LoVo (cell line): Measurements from ENCODE around the gene CER1.

ENCODE experiments used
- DNase-seq: peaks from one replicate; pipeline ENCODE4 v3.0.0-alpha.2; 2016; ENCODE audit warnings: low spot score

Gene CER1, protein sequence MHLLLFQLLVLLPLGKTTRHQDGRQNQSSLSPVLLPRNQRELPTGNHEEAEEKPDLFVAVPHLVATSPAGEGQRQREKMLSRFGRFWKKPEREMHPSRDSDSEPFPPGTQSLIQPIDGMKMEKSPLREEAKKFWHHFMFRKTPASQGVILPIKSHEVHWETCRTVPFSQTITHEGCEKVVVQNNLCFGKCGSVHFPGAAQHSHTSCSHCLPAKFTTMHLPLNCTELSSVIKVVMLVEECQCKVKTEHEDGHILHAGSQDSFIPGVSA

GRCh38 chr9:14722391-14723035, at the start of gene CER1:
CER1 (minus strand) TSS chr9:14722733; CDS start chr9:14722672, 61 bp downstream.
- DNase-seq, result no peak

- DNase-seq, result no peak
These were observed 48.1 kb upstream of the CER1 start for GRCh38 chr9:14770592-14770991.

DNA sequence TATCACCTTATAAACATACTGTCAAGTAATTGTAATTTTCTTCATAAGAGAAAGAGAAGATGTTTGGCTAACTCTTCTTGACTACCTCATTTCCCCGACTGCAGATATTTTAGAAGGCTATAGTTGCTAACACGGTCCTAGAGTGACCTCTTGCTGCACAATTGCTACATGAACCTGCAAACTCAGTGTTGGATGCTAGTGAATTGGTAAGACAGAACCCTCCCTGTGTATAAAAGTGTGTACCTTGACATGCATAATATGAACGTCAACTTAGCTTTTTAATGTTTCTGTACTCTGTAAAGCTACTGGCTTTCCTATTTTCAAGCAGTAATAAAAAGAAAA, 46.7 kb upstream of the CER1 start:
- no peak for DNase-seq

GRCh38 chr9:14768405-14769229, 46.1 kb upstream of the CER1 start:
- DNase-seq, result peak; percentile 45

- no peak for DNase-seq
These were observed 43.8 kb upstream of the CER1 start for GRCh38 chr9:14766299-14766698.

- no peak for DNase-seq
These were observed 39.1 kb upstream of the CER1 start for GRCh38 chr9:14761584-14761983.

DNA sequence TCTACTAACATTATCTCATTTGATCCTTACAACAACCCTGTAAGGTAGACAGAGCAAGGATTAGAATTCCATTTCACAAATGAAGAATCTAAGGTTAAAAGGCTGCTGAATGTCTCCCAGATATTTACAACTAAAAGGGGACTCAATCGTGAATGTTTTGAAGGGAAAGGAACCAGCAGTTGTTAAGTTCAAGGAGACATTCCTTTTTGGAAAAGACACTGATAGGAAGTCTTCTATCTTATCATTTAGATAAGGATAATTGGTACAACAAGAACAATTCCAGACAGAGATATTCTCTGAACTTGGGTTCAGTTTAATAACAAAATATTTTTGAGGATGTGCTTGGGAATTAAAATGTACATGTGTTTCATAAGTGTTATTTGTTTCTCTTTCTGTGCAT, 37.5 kb upstream of the CER1 start:
- no peak for DNase-seq

DNA sequence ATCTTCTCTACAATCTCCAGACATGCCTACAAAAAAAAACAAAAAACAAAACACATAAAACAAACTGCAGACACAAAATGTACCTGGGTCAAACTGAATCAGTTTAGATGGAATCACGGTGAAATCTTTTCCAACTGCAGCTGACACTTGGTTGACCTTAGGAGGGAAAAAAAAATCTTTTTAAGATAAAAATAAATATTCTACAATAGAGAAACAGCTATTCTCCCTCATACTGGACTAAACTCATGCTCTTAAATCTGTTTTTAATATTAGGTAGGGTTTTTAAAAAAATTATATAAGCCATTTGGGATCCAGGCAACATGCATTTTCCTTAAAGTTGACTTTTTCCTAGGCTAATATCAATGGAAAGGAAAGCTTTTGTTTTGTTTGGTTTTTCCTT, 33.8 kb upstream of the CER1 start:
- DNase-seq, result no peak

- DNase-seq, result no peak
These were observed 30.3 kb upstream of the CER1 start for GRCh38 chr9:14752871-14753270.

- DNase-seq, result no peak
These were observed 29.7 kb upstream of the CER1 start for GRCh38 chr9:14752271-14752670.

DNA sequence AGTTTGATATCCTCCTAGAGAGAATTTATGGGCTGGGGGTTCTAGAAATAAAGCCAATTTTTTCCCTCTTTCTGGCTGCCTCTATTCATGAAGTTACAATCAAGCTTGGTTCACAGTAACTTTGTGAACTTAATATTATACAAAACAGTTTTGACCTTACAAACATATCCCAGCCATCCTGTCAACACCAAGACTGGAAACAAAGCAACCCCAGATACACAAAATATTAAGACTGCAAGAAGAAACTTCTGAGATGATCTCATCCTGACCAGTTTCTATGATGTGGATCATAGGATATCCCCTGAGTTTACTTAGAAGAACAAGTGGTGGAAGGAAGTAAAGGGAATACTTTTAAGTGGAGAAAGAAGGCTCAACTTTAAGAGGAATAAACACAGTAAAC, 28.3 kb upstream of the CER1 start:
- DNase-seq, result no peak

DNA sequence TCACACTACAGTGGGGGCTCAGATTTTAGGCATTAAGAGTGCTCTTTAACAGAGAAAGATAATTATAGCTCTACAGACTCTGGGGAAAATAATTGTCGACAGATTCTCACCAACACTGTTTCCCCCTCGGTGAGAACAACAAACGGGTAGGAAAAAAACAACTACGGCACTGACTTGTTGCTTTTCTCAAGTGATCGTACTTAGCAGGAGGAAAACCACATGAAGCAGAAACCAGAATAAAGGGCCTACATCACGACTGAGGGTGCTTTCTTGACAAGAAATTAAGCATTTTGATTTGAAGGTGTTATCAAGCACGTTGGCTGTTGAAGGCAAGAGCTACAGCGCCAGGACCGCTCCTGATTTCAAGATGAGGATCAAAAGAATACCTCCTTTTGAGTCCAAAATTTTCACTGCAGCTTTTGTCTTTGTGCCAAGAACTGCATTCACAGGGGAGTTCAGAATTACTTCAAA, 27.2 kb upstream of the CER1 start:
- no peak for DNase-seq

DNA sequence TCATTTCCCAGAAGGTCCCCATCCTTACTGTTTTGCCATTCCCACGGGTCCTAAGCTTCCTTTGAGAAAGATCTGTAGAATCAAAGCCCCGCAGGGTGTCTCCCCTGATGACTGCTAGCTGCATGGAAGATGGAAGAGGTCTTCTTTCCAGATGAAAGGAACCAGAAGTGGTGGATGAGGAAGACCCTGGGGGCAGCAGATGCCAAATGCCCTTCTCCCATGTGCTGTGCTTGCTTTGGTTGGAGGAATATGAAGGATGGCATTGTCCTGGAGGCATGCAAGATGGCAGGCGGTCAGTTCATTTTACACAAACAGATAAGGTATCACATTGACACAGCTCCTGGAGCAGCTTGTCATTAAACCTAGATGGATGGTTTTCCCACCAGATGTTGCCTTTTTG, 25.8 kb upstream of the CER1 start:
- DNase-seq, result no peak

DNA sequence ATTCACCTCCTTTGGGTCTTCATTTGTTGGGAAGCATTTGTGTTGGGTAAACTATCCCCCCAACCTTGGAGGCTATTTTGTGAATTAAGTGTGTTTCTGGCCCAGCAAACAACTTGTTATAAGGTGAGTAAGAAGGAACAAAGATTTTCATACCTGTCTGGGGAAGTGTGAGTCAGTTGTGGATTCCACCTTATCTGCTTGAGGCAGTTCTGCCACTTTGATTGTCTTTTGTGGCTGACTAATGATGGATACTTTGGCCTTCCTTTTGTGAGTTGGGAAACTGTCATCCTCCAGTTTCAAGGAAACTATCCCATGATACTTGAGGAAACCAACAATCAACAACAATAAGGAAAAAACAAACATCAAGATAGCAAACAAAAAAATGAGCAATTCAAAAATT, 24.6 kb upstream of the CER1 start:
- no peak for DNase-seq

DNA sequence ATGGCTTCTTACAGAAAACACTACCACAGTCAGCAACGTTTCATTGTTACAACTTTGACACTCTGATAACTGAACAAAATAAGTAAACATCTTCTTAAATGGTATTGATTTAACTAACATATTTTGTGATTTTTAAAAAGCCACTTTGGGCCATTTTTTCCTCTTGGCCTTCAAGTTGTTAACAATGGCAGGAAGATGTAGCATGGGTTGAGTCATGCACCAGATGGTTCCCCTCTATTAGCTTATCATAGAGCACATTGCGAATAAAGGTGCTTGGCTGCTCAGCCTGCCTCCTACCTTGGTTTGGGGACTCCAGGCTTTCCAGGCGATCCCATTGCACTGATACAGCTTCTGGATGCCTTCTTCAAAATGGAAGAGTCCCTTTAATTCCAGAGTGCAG, 24.1 kb upstream of the CER1 start:
- DNase-seq, result no peak

- no peak for DNase-seq
These were observed 22.2 kb upstream of the CER1 start for GRCh38 chr9:14744768-14745167.

GRCh38 chr9:14741369-14741768, 18.8 kb upstream of the CER1 start:
- DNase-seq, result no peak

DNA sequence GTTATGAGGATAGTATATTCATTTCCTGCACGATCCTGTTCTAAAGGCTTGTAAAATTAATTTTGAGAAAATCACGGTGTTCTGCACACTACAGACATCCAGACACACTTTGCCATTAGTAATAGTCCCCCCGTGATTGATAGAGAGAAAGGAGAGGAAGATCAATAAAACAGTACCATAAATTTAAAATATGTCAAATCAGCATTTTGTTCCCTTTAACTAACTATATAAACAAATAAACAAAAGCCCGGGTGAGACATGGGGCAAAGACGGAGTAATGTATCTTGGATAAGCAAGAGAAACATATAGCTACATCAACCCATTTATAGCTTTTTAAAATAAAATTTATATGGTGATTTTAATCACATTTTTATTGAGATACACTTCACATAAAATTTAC, 10.6 kb upstream of the CER1 start:
- no peak for DNase-seq

DNA sequence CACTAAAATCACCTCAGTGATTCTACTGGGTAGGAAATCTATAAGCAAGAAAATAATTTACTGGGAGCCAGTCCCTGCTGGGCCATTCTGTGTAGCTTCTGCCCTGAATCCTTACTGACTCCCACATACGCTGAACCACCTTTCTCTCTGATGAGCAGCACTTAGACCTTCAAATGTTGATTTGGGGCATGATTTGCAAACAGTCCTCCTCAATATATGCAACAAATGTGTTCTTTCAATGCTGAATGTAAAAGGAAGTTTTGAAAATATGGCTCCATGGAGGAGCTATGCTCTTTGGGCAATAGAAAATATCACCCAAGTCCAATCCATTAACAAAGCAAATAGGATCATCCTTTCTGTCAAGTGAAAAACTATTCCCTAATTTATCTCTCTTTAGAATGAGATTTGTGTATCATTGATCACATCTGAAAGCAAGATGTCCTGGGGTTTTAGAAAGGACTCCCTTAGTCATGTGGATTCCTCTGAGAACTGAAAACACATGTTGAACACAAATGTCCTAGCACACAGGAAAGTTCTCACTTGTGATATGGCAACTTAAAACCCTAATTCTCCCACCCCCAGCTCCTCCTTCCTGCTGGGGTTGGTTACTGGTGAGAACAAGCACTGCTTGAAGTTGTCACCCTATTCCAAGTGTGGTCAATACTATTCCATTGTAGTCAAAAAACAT, 8.9 kb upstream of the CER1 start:
- DNase-seq, result no peak

- DNase-seq, result no peak
These were observed 7.9 kb upstream of the CER1 start for GRCh38 chr9:14730461-14730898.

DNA sequence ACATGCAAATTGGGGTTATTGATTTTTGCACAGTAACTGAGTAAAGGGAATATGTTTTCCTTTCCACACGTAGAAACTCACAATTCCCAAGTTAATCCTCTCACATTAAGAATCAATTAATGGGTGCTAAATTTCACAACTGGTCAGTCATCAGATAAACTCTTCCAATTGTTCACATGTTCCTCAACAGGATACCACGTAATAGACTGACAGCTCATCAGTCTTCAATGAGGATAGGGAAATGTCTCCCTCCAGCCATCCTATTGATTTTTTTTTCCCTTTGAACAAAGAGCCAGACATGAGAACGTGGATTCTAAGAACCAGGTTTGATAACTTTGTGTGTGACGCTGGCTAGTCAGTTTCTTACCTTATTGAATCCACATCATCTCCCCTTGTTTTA, 768 bp upstream of the CER1 start:
- no peak for DNase-seq

DNA sequence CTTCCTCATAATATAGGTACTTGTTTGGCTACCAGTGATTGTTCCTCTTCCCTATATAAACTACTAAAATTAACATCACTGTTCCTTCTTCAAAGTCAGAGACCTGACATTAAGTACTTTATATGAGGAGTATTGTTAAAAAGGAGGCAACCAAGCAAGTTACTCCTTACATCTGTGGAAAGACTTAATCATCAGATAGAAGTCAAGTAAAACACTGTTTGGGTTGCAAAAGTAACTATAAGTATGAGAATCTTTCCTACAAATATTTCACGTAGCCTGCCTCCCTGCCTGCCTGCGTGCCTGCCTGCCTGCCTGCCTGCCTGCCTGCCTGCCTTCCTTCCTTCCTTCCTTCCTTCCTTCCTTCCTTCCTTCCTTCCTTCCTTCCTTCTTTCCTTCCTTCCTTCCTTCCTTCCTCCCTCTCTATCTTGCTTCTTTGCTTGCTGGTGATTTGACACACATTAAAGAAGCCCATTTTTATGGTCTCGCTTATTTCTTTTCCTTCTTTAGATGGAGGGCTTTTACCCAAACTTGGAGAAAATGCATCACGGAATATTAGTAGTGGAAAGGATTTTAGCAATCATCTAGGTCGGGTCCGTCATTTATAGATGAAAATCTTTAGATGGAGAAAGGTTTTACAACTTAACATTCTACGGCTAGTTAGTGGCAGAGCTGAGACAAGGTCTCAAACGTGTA, 3.2 kb downstream of the CER1 start:
- DNase-seq, result no peak
